HepG2 (cell line): ENCODE measurements around the gene KCTD16. TPM values are rescaled to one million over a fixed set of nuclear protein-coding genes. Genes with fewer than 3 reads are reported as not detected.
A peak's percentile ranks its signal among the peaks of the same experiment; 100 is the strongest.

Experiments used
- ATAC-seq: fragments of 200-7000 bp; cut with Tn5 transposase; 3 replicates; pipeline ENCODE4 v1.9.1; 2020; ENCODE audit warnings: mild to moderate bottlenecking, moderate library complexity
- BruUV-seq: library from RNA; stranded (reverse); fragments of 400-500 nt; replicated peaks from 2 replicates; lab custom pipeline; 2021; lab: Mats Ljungman, UMichigan
- CTCF ChIA-PET: fragments of 300-600 bp; formaldehyde crosslinking; extraction: SDS; loops from one replicate; lab custom pipeline; 2021; ENCODE audit warnings: low total read pairs, inconsistent platforms, low intra/inter-chr PET ratio; lab: Yijun Ruan, JAX
- POLR2A ChIA-PET: fragments of 350-600 bp; sonication (Branson Sonifier 250); formaldehyde crosslinking; loops from one replicate; lab custom pipeline; 2020; ENCODE audit warnings: antibody characterized with exemption, inconsistent platforms; lab: Yijun Ruan, JAX
- DNase-seq: peaks from one replicate; pipeline ENCODE4 v3.0.0-alpha.2; 2015; ENCODE audit warnings: low spot score
- FAIRE-seq: peaks from 3 replicates; lab custom pipeline; 2011; peaks lifted over from hg19 to GRCh38; lab: Jason Lieb, UNC
- H2AFZ ChIP-seq: one replicate; pipeline ENCODE4 v1.6.1; 2011; ENCODE audit warnings: low read length, inconsistent platforms
- H3K27ac ChIP-seq: fragments of 300-600 bp; 3 replicates; pipeline ENCODE4 v1.8.0; 2011; ENCODE audit warnings: mixed run types, mild to moderate bottlenecking, mixed read lengths, low read length, inconsistent platforms; ENCODE audit not compliant: insufficient read depth; ENCODE audit errors: extremely low read length
- H3K27me3 ChIP-seq, 2 experiments: fragments of 200-600 bp in 1 of 2; 2 replicates in 1 of 2; 3 replicates in 1 of 2; pipeline versions ENCODE4 v1.6.0 to v1.8.0; 2011; ENCODE audit warnings: low read length in 2 of 2, mild to moderate bottlenecking in 2 of 2, moderate library complexity in 2 of 2, inconsistent platforms in 1 of 2; ENCODE audit not compliant: insufficient read depth in 2 of 2, control insufficient read depth in 1 of 2
- H3K36me3 ChIP-seq, 2 experiments: fragments of 200-600 bp in 1 of 2; replicated peaks in 1 of 2; 2 replicates in 1 of 2; 3 replicates in 1 of 2; pipeline versions ENCODE4 v1.5.1 to v1.8.0; 2011; ENCODE audit warnings: low read length in 2 of 2, inconsistent platforms in 1 of 2; ENCODE audit not compliant: insufficient read depth in 2 of 2, control insufficient read depth in 1 of 2
- H3K4me1 ChIP-seq: 2 replicates; pipeline ENCODE4 v1.5.1; 2012; ENCODE audit warnings: low read length, inconsistent platforms; ENCODE audit not compliant: insufficient read depth
- H3K4me2 ChIP-seq: 2 replicates; pipeline ENCODE4 v1.6.0; 2011; ENCODE audit warnings: low read depth, low read length, inconsistent platforms
- H3K4me3 ChIP-seq, 3 experiments: fragments of 200-600 bp in 1 of 3; sonication (generic), shearing (Covaris generic) in 1 of 3; replicated peaks in 1 of 3; 2 replicates each; pipeline ENCODE4 v1.5.1; 2011 to 2016; ENCODE audit warnings: low read length in 3 of 3, inconsistent platforms in 2 of 3, low read depth in 2 of 3, mild to moderate bottlenecking in 2 of 3, control low read depth in 1 of 3, mixed read lengths in 1 of 3; ENCODE audit not compliant: insufficient read depth in 1 of 3
- H3K79me2 ChIP-seq: one replicate; pipeline ENCODE4 v1.6.1; 2011; ENCODE audit warnings: low read length, inconsistent platforms; ENCODE audit not compliant: insufficient read depth
- H3K9ac ChIP-seq: 2 replicates; pipeline ENCODE4 v1.6.0; 2011; ENCODE audit warnings: mild to moderate bottlenecking, low read depth, low read length, inconsistent platforms; ENCODE audit not compliant: insufficient read depth
- H3K9me3 ChIP-seq: 2 replicates; pipeline ENCODE4 v1.5.1; 2012; ENCODE audit warnings: mild to moderate bottlenecking, low read length
- H4K20me1 ChIP-seq: 2 replicates; pipeline ENCODE4 v1.6.0; 2011; ENCODE audit warnings: inconsistent platforms, mild to moderate bottlenecking, low read length, moderate library complexity; ENCODE audit not compliant: insufficient read depth
- ARNTL ChIP-seq: sonication (generic); formaldehyde crosslinking; IDR thresholded peaks from 2 replicates; pipeline ENCODE4 v1.4.0; 2020; ENCODE audit warnings: mild to moderate bottlenecking, missing genetic modification reagents
- ATF7 ChIP-seq, 2 experiments: fragments of 450-650 bp in 1 of 2; sonication (generic) in 1 of 2; formaldehyde crosslinking in 1 of 2; IDR thresholded peaks; 2 replicates each; pipeline versions ENCODE4 v1.4.0 to v1.6.1; 2016 to 2020; ENCODE audit warnings: antibody characterized with exemption in 1 of 2, mild to moderate bottlenecking in 1 of 2, missing genetic modification reagents in 1 of 2
- BRCA1 ChIP-seq: sonication (generic); formaldehyde crosslinking; IDR thresholded peaks from 2 replicates; pipeline ENCODE4 v1.4.0; 2020; ENCODE audit warnings: missing genetic modification reagents
- KDM2A ChIP-seq: sonication (generic); formaldehyde crosslinking; IDR thresholded peaks from 2 replicates; pipeline ENCODE4 v1.4.0; 2020; ENCODE audit warnings: low read depth, missing genetic modification reagents, borderline replicate concordance
- MIER3 ChIP-seq: IDR thresholded peaks from 2 replicates; pipeline ENCODE4 v1.6.1; 2016; ENCODE audit warnings: missing compliant biosample characterization, borderline replicate concordance
- SP4 ChIP-seq: sonication (generic); formaldehyde crosslinking; IDR thresholded peaks from 2 replicates; pipeline ENCODE4 v1.8.1; 2023; ENCODE audit warnings: mild to moderate bottlenecking, missing genetic modification reagents
- TFAP4 ChIP-seq: sonication (generic); IDR thresholded peaks from 2 replicates; pipeline ENCODE4 v1.6.1; 2016; ENCODE audit warnings: low read depth, borderline replicate concordance
- ZBTB4 ChIP-seq: sonication (generic); formaldehyde crosslinking; IDR thresholded peaks from 2 replicates; pipeline ENCODE4 v1.4.0; 2020; ENCODE audit warnings: missing genetic modification reagents, mild to moderate bottlenecking, borderline replicate concordance
- ZNF563 ChIP-seq: sonication (generic); formaldehyde crosslinking; IDR thresholded peaks from 2 replicates; pipeline ENCODE4 v1.8.0; 2022; ENCODE audit warnings: mild to moderate bottlenecking, moderate library complexity, missing genetic modification reagents
- ZNF652 ChIP-seq: IDR thresholded peaks from 2 replicates; pipeline ENCODE4 v1.6.1; 2016; ENCODE audit warnings: low read depth, borderline replicate concordance
- ZSCAN21 ChIP-seq: sonication (generic); formaldehyde crosslinking; IDR thresholded peaks from 2 replicates; pipeline ENCODE4 v1.8.0; 2022; ENCODE audit warnings: mild to moderate bottlenecking, missing genetic modification reagents, moderate library complexity, borderline replicate concordance
- WGBS: methylation state at CpG from one replicate; pipeline ENCODE4 v1.1.6; 2017; ENCODE audit warnings: low lambda C conversion rate; 5-methylcytosine and 5-hydroxymethylcytosine counted together
- in situ Hi-C: cut with HindIII; loops from 2 replicates; pipeline ENCODE4 v1.10.0; 2017; ENCODE audit warnings: low pct_unique_long_range_greater_than_20kb; ENCODE audit not compliant: extremely low pct_ligation_motif_present
- intact Hi-C: fragments of 100-400 bp; cut with micrococcal nuclease; formaldehyde crosslinking; loops from one replicate; pipeline ENCODE4 v1.10.0; 2022; ENCODE audit not compliant: unreplicated experiment
- polyA plus RNA-seq, 8 experiments: library from polyadenylated mRNA; depleted of rRNA in 3 of 8; stranded (reverse) in 7 of 8; unstranded in 1 of 8; fragments of >200 nt; fragmentation: Illumina TruSeq in 4 of 8; extraction: Trizol in 4 of 8; gene quantifications; 2 replicates each; pipeline versions ENCODE4 v1.2.1 to v1.2.3, GENCODE V29; 2011 to 2016; ENCODE audit warnings: low read depth in 4 of 8, missing spikeins in 1 of 8, mixed read lengths in 1 of 8; ENCODE audit not compliant: insufficient read depth in 1 of 8
- total RNA-seq, 5 experiments: library from RNA; depleted of rRNA; stranded (reverse); fragments of >200 nt; fragmentation: Illumina TruSeq; extraction: Trizol; gene quantifications; 2 replicates each; pipeline ENCODE4 v1.2.3, GENCODE V29; 2016; ENCODE audit warnings: low read depth in 1 of 5
- TF ChIP-seq, protein P1 (sequence below), 2 experiments: fragments of 450-650 bp in 1 of 2; sonication (generic) in 1 of 2; formaldehyde crosslinking; IDR thresholded peaks; 2 replicates each; pipeline versions ENCODE4 v1.5.0 to v1.8.0; 2020 to 2022; ENCODE audit warnings: mild to moderate bottlenecking in 1 of 2, missing genetic modification reagents in 1 of 2

The KCTD16 gene
- total and polyA plus RNA-seq, 2 of the 13 experiments (the other 11 are each of a cell fraction or from before 2014, with no cell fraction given): 0.02 to 0.09 TPM

GRCh38 chr5:144391044-144391443 lies 220.4 kb downstream of the KCTD16 start:
- CTCF ChIA-PET: no interaction called here
- WGBS: 3% methylated on average over 2 of the region's 2 CpGs
- Histone ChIP-seq H3K27ac (no peak overlapping the region), H3K4me2 (no peak overlapping the region), H3K9me3 (no peaks in the 10 kb centered on the region), H3K79me2 (no peaks in the 10 kb centered on the region), H2AFZ (no peak overlapping the region), H3K4me3 (no peak overlapping the region), H3K27me3 (no peaks in the 10 kb centered on the region), H3K4me1 (no peaks in the 10 kb centered on the region), H3K9ac (no peak overlapping the region), H4K20me1 (no peaks in the 10 kb centered on the region), H3K36me3 (no peaks in the 10 kb centered on the region)
- ATAC-seq (no peak), FAIRE-seq (no peak), DNase-seq (no peak)
- POLR2A ChIA-PET: no interaction called here
- in situ Hi-C loops: no loop called here
- no TSS peak for BruUV-seq
- intact Hi-C loops: no loop called here
- TF ChIP-seq ZSCAN21 (CRISPR knock-in tag) (no peak), ATF7 (IDR thresholded peaks at IDR 0.05) (0 out of 2 replicates have a peak, but pooled peaks have one; percentile 16), ATF7 (CRISPR knock-in tag; IDR thresholded peaks at IDR 0.05) (no peak)

- Histone ChIP-seq H3K79me2 (no peaks in the 10 kb centered on the region), H3K4me1 (no peaks in the 10 kb centered on the region), H3K9me3 (no peaks in the 10 kb centered on the region), H3K4me2 (no peak overlapping the region), H3K27me3 (no peaks in the 10 kb centered on the region), H3K27ac (no peak overlapping the region), H3K36me3 (no peaks in the 10 kb centered on the region), H4K20me1 (no peaks in the 10 kb centered on the region), H2AFZ (no peak overlapping the region), H3K4me3 (no peak overlapping the region), H3K9ac (no peak overlapping the region)
- FAIRE-seq (no peak), DNase-seq (no peak), ATAC-seq (no peak)
- intact Hi-C loops (no loop called here), in situ Hi-C loops (no loop called here)
- 1% methylated on average over 4 of the region's 4 CpGs for WGBS
- ChIA-PET POLR2A (no interaction called here), CTCF (no interaction called here)
- no TSS peak for BruUV-seq
- TF ChIP-seq TFAP4 (no peak), MIER3 (no peak), ZBTB4 (CRISPR knock-in tag) (no peak), BRCA1 (no peak), SP4 (no peak), ZNF652 (CRISPR knock-in tag) (no peak), KDM2A (CRISPR knock-in tag) (no peak), ZNF563 (CRISPR knock-in tag) (no peak), ARNTL (no peak)
- TF ChIP-seq, protein P1, sequence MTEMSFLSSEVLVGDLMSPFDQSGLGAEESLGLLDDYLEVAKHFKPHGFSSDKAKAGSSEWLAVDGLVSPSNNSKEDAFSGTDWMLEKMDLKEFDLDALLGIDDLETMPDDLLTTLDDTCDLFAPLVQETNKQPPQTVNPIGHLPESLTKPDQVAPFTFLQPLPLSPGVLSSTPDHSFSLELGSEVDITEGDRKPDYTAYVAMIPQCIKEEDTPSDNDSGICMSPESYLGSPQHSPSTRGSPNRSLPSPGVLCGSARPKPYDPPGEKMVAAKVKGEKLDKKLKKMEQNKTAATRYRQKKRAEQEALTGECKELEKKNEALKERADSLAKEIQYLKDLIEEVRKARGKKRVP (CRISPR knock-in tag; IDR thresholded peaks at IDR 0.05): no peak
These were observed 223.2 kb downstream of the KCTD16 start for GRCh38 chr5:144393641-144394435.
